Body of pancreas (tissue), 4 donors: Measurements from ENCODE around the gene PNPT1.

Source experiments
- CTCF ChIP-seq, 7 experiments: fragments of 450-650 bp in 4 of 7; fragments of 200-600 bp in 3 of 7; sonication (generic) in 3 of 7; IDR thresholded peaks; one replicate each; pipeline ENCODE4 v1.5.1; 2016 to 2019; ENCODE audit warnings: antibody characterized with exemption in 7 of 7
- POLR2A ChIP-seq, 3 donors: fragments of 450-650 bp; IDR thresholded peaks; one replicate each; pipeline ENCODE4 v1.6.1; 2016; ENCODE audit warnings: antibody characterized with exemption in 3 of 3, mild to moderate bottlenecking in 2 of 3

DNA sequence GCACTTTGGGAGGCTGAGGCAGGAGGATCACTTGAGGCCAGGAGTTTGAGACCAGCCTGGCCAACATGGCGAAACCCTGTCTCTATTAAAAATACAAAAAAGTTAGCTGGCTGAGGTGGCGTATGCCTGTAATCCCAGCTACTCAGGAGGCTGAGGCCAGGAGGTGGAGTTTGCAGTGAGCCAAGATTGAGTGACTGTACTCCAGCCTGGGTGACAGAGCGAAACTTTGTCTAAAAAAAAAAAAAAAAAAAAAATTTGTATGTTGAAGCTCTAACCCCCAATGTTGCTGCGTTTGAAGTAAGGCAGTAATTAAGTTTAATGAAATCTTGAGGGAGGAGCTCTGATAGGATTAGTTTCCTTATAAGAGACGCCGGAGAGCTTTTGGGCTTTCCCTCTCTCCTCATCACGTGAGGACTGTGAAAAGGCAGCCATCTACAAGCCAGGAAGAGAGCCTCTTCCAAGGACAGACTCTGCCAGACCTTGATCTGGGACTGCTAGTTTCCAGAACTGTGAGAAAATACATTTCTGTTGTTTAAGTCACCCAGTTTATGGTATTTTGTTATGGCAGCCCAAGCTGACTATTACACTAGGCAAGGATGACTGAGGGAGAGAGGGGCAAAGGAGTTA is 11.5 kb upstream of the PNPT1 start:
- TF ChIP-seq CTCF (IDR thresholded peaks at IDR 0.05) (no peak), POLR2A (IDR thresholded peaks at IDR 0.05) (no peak)
